Astrocyte (in vitro differentiated cells and primary cell): ENCODE results near the gene SCAPER.
A peak's percentile ranks its signal among the peaks of the same experiment; 100 is the strongest.

Source experiments
- CTCF ChIP-seq: IDR thresholded peaks from 2 replicates; pipeline ENCODE4 v1.5.1; 2011; ENCODE audit warnings: low read depth, mild to moderate bottlenecking, inconsistent platforms, low read length, moderate library complexity; ENCODE audit not compliant: insufficient read depth
- EZH2 ChIP-seq: IDR thresholded peaks from 2 replicates; pipeline ENCODE4 v1.6.1; 2012; ENCODE audit warnings: mild to moderate bottlenecking, low read length, inconsistent platforms; ENCODE audit not compliant: insufficient read depth

DNA sequence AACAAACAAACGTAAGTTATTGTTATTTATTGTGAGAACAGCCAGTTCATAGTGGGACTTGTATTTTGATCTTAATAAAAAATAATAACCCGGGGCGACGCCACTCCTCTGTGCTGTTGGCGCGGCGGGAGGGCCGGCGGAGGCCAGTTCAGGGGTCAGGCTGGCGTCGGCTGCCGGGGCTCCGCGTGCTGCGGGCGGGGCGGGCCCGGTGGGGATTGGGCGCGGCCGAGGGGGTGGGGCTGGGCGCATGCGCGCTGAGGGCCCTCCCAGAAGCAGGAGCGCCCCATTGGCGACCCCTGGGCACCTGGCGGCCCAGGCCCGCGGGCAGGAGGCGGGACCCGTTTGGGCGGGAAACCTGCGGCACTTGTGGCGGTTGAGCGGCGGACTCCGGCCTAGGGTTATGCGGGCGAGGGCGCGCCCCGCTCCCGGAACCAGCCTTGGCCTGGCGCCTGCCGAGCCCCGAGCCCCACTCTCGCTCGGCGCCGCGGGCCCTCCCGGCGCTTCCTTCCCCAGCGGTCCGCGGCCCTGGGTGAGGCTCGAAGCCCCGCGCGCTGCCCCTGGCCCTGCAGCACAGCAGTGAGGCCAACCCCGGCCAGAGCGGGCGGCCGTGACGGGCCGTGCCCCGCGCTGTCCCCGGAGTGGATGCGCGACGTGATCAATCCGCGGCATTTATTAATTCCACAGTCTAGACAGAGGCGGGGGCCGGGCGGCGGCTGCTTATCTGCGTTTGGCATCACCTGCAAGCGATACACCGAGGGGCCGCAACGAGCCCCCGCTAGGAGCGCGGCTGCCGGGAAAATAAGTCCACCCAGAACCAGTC, 562.5 kb downstream of the SCAPER start:
- no peak for TF ChIP-seq CTCF
- TF ChIP-seq EZH2, result peak; percentile 92
